Activated CD4-positive, alpha-beta T cell treated with anti-CD3 and anti-CD28 coated beads for 4 hours (primary cell): Measurements from ENCODE around the gene GPC5.
"Not testable (repeated sequence)": the region's sequence is repeated elsewhere in the genome, so short reads cannot be mapped to it uniquely, and the experiment has no call there.

Experiments used
- DNase-seq, 2 donors: peaks; one replicate each; pipeline ENCODE4 v3.0.0-alpha.2; 2020

The GPC5 gene

GRCh38 chr13:92412996-92413395 lies 1014.6 kb downstream of the GPC5 start:
- no peak for DNase-seq

GRCh38 chr13:92413452-92413851 lies 1015.0 kb downstream of the GPC5 start:
- no peak for DNase-seq

GRCh38 chr13:92414851-92415250 lies 1016.4 kb downstream of the GPC5 start:
- no peak for DNase-seq

DNA sequence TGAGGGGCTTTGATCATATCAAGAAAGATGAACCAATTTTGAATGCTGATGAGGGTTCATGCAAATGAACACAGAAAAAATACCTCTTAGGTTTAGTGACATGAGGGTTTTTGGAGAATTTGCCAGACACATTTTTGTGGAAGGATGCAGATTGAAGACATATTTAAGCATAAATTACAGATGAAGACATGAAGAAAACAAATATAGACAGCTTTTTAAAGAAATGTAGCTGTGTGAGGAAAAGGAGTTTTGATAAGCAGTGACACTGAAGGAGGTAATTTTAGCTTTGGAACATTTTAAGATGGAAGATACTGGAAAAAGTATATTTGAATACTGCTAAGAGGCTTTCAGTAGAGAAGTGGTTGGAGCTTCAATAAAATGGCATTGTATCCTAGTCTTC lies 1017.4 kb downstream of the GPC5 start:
- DNase-seq = no peak

- DNase-seq = no peak
These were observed 1020.5 kb downstream of the GPC5 start for GRCh38 chr13:92418818-92419412.

GRCh38 chr13:92429231-92429630 lies 1030.8 kb downstream of the GPC5 start:
- DNase-seq = no peak

DNA sequence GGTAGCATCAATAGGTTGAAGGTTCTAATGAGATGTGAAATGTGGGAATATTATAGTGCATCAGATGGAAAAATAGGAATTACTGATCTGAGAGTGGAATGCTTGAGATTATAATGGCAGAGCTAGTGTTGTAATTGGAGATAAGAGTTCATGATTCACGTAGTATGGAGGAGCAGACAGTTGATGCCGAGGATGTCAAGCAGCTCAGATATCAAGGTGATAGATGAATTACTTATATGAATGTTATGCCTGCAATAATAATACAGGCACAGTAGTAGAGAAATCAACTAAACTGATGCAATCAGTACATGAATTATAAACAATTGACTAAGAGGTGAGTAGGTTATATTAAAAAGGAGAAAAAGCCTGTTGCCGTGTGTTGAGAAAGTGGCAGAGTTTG lies 1035.0 kb downstream of the GPC5 start:
- DNase-seq = no peak

DNA sequence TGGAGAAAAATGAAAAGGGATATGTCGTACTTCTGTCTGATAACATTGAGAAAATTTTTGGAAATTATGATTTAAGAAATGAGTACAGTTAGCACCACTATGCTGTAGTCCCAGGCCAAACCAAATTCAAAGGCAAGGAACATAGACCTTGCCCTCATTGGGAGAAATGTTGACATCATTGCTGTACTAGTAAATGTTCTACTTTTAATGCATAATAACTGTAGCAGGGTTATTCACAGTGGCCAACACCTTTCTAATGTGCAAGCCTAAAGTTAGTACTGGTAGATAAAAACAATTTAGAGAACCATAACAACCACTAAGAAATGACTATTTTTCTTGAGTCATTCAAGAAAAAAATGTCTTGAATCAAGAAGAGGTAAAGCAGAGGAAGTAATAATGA lies 1035.5 kb downstream of the GPC5 start:
- no peak for DNase-seq

GRCh38 chr13:92436924-92437323 lies 1038.5 kb downstream of the GPC5 start:
- no peak for DNase-seq

DNA sequence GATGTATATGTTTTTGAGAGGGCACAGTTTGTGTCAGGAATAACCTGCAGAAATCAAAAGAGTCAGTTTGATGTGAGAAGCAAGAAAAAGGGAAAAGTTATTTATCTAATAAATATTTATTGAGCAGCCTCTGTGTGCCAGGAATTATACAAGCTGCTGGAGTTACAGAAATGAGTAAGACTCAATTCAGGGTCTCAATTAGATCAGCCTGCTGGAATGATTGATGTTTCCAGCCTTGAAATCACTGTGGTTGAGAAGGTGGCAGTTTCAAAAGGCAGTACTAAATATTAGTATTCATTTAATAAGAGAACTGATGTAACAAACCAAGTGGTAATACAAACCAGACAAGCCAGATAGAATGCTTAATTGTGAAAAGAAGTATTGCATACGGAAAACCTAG lies 1045.8 kb downstream of the GPC5 start:
- DNase-seq = no peak

DNA sequence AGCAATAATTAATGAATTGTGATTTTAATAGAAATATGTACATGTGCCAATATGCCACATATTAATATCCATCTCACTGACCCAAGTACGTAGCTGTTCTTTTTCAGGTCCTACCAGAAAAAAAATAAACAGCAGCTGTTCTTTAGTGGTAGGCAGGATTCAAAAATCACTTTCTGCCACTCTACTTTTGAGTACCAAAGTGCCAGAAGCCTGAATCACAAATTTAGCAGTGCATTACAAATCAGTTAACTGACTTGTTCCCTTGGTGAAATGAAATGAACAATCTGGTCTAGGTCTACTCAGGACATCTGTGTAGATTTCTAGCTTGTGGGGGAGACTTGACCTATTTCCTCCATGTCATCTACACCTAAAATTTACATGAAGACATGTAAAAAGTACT lies 1052.6 kb downstream of the GPC5 start:
- no peak for DNase-seq

DNA sequence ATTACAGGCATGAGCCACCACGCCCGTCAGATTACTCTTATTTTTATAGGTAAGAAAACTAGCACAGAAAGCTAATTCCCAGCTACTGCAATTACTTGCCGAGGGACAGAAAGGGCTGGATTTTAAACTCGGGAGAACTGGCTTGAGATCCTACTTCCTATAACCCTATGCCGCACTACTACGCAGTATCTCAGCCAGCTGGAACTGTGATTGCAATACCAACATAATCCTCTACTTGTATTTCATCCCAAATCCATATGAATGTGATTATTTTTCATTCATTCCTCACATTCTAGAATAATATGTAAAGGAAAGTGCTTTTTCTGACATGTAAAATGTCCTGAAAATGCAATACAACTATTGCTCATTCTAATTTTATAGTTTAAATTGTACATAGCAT lies 1054.4 kb downstream of the GPC5 start:
- no peak for DNase-seq

DNA sequence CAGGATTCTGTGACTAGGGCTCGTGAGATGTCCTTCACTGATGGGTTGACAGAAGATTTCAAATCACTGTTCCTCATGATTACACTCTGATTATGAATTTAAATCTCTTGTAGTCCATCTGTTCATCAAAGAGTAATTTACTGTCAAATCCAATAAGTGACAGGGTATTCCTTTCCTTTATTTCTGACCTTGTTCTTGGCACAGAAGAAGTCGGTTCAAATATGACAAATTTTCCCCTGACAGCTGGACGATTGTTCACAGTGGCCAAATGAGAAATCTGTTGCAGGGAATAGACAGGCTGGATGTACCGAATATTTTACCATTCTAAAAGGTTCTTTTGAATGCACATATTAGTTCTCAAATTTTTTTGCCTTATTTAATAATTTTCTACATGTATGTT lies 1060.9 kb downstream of the GPC5 start:
- DNase-seq = no peak

DNA sequence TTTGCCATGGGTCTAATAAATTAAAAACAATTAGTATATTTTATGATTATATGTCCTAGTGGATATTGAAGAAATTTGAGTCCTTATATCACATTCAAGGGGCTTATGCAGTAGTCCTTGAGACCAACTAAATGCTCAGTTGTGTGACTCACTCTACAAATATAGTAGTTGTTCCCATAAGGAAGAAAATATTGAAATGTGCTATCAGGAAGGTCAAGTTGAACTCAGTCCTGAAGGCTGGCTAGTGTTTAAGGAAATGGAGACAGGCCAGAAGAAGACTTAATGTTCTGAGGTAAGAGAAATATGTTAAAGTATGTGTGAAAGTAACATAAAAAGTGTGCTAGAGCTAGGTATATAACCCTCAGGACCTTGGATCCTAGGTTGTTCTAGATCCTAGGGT lies 1062.1 kb downstream of the GPC5 start:
- DNase-seq = no peak

DNA sequence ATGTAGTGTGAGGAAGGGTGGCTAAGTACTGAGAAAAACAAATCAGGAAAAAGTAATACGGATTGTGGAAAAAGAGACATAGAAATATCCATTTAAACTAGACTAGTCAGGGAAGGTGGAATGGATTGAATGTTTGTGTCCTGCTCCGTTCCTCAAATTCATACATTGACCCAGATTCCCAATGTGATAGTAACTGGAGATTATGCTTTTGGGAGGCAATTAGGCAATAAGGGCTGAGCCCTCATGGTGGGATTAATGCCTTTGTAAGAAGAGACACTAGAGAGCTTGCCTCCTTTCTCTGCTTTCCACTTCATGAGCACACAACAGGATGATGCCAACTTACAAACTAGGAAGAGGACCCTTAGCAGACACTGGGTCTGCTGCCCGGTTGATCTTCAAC lies 1063.0 kb downstream of the GPC5 start:
- no peak for DNase-seq

DNA sequence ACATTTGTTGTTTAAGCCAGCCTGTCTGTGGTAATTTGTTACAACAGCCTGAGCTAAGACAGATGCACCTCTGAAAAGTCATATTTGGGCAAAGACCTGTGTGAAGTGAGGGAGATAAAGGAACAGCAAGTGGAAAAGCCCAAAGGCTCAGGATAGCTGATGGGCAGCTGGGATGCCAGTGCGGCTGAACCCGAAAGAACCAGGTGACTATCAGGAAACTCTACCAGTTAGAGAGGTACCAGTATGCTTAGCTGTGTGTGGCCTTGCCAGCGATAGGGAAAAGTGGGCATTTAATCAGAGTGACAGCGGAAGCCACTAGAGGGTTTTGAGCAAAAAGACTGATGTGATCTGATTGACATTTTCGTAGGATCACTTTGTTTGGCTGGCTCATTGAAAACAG lies 1063.4 kb downstream of the GPC5 start:
- no peak for DNase-seq

DNA sequence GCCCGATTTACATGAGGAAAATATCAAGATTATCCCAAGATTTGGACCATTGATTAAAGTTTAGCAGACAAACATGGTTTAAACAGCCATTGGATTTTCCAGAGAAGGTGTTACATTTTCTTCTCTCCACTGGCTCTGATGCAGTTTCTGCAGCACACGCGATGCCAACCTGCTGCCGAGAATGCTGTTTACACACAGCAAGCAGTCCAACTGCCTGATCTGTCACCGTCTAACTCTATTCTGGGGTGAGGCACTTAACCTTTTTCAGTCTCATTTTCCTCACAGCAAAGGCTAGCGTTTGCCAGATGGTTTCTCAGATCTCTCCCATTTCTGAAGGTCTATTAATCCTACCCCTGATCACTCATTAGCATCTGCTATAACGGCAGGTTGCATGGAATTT lies 1064.7 kb downstream of the GPC5 start:
- no peak for DNase-seq

DNA sequence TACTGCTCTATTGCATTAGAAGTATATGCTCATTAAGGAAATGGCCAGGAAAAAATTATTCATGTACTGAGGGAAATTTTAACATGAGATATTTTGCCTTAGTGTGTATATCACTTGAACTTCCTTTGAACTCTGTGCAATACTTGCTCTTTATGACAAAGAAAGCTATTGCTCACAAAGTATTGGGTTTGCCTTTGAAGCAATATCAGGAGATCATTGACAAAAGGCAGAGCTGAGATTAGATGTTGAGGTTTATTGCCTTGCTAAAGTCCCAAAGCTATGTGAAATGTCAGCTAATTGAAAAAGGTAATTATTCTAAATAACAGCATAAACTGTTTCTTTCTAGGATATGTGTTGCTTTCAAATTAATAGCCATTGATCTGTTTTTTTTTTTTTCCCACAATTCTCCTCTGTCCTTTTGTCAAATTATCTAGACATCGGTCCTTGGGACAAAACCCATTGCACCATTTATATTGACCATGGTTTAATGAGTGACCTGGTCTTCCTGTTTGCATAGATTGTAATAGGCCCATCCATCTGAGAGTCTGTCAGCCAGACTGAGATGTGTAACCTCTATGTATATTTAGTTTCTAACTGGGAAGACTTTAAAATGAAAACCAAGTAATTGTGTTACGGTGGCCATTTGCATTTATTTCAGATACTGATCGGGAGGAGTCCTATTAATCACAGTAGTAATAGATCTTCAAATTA lies 1075.5 kb downstream of the GPC5 start:
- no peak for DNase-seq

DNA sequence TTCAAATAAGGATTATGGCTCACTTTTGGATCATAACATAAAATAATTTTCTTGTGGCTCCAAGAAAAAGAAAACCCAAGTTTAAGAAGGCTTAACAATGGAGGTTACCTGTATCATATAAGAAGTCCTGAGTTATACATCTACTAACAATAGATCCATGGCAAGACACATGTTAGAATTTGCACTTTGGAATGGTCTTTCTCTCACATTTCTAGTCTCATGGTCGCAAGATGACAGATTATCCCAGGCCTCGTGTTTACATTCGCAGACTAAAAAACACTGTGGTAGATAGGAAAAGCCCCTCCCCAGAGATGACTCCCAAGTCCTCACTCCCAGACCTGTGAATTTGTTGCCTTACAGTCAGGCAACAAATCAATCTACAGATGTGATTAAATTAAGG lies 1082.0 kb downstream of the GPC5 start:
- DNase-seq = no peak

DNA sequence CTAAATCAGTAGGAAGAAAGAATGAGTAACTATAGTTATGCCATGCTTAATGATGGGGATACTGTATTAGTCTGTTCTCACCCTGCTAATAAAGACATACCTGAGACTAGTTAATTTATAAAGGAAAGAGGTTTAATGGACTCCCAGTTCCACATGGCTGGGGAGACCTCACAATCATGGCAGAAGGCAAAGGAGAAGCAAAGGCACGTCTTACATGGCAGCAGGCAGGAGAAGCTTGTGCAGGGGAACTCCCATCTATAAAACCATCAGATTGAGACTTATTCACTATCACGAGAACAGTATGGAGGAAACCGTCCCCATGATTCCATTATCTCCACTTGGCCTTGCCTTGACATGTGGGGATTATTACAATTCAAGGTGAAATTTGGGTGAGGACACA lies 1084.4 kb downstream of the GPC5 start:
- DNase-seq = not testable (repeated sequence)

DNA sequence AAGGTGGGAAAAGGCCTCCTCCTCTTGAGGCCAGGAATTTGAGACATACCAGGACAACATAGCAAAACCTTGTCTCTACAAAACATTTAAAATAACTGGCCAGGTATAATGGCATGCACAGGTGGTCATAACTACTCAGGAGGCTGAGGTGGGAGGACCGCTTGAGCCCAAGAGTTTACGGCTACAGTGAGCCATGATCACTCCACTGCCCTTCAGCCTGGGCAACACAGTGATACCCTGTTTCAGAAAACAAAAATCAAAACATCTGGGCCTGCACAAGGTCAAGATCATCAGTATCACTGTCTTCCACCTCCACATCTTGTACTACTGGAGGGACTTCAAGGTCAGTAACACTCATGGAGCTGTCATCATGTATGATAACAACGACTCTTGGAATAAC lies 1085.5 kb downstream of the GPC5 start:
- no peak for DNase-seq

- DNase-seq = no peak
These were observed 1088.8 kb downstream of the GPC5 start for GRCh38 chr13:92487238-92487637.

GRCh38 chr13:92488249-92488852 lies 1089.9 kb downstream of the GPC5 start:
- DNase-seq = no peak

DNA sequence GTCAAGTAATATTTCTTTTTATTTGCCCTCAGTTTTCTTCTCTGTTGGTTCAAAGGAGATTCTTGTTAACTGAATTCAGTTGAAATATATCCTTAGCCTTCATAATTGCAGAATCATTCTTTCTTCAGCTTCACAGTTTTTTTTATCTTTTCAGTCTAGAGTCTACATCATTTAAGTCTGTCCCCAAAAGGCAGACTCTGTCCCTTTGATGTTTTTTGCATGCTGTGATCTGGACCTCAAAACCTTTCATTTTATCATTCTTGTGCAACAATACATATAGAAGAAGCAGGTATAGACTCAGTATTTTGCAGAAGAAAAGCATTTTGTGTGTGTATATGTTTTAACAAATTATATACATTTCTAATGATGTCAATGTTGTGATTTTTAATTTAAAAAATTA lies 1093.4 kb downstream of the GPC5 start:
- no peak for DNase-seq

GRCh38 chr13:92494915-92495314 lies 1096.5 kb downstream of the GPC5 start:
- no peak for DNase-seq
